Transverse colon (tissue), 4 donors: ENCODE measurements around the gene POLDIP3. TPM values are rescaled to one million over a fixed set of nuclear protein-coding genes. Genes with fewer than 3 reads are reported as not detected.

ENCODE experiments used
- DNase-seq: peaks from one replicate; pipeline ENCODE4 v3.0.0-alpha.2; 2019
- H3K27ac ChIP-seq, 4 donors: fragments of 200-600 bp; sonication (generic); 2 replicates each; pipeline ENCODE4 v1.5.1; 2016 to 2018; ENCODE audit warnings: inconsistent platforms in 4 of 4
- H3K27me3 ChIP-seq: fragments of 200-600 bp; sonication (generic); 2 replicates; pipeline ENCODE4 v1.5.1; 2017; ENCODE audit warnings: inconsistent platforms
- H3K36me3 ChIP-seq, 4 donors: fragments of 200-600 bp; sonication (generic); 2 replicates each; pipeline ENCODE4 v1.5.1; 2017 to 2019; ENCODE audit warnings: inconsistent platforms in 4 of 4
- H3K4me1 ChIP-seq, 4 donors: fragments of 200-600 bp; sonication (generic); 2 replicates each; pipeline ENCODE4 v1.5.1; 2017 to 2020; ENCODE audit warnings: inconsistent platforms in 4 of 4
- H3K4me3 ChIP-seq, 4 donors: fragments of 200-600 bp; sonication (generic); 1 replicate in 1 of 4; 2 replicates in 3 of 4; pipeline versions ENCODE4 v1.5.1 to v1.6.1; 2017 to 2019; ENCODE audit warnings: inconsistent platforms in 4 of 4
- H3K9me3 ChIP-seq, 2 donors: fragments of 200-600 bp; sonication (generic); 2 replicates each; pipeline ENCODE4 v1.5.1; 2017 to 2019; ENCODE audit warnings: inconsistent platforms in 2 of 2
- EP300 ChIP-seq: sonication (generic); formaldehyde crosslinking; IDR thresholded peaks from one replicate; pipeline ENCODE4 v1.6.1; 2017; ENCODE audit warnings: antibody characterized with exemption, low read depth
- POLR2A ChIP-seq: fragments of 450-650 bp; IDR thresholded peaks from one replicate; pipeline ENCODE4 v1.6.1; 2016; ENCODE audit warnings: antibody characterized with exemption, mild to moderate bottlenecking, moderate library complexity
- POLR2AphosphoS5 ChIP-seq, 3 donors: sonication (generic); formaldehyde crosslinking; IDR thresholded peaks; one replicate each; pipeline ENCODE4 v1.6.1; 2016; ENCODE audit warnings: antibody characterized with exemption in 3 of 3
- WGBS, 2 donors: methylation state at CpG; one replicate each; pipeline ENCODE4 v1.1.5; 2018; ENCODE audit warnings: low coverage in 1 of 2; 5-methylcytosine and 5-hydroxymethylcytosine counted together
- in situ Hi-C, 4 donors: fragments of 200-750 bp; cut with MboI; loops; one replicate each; pipeline versions ENCODE4 v1.15.0 to v1.15.1; 2017; ENCODE audit warnings: low sequenced_read_pairs in 3 of 4, low pct_ligation_motif_present in 1 of 4, low pct_unique_long_range_greater_than_20kb in 1 of 4
- intact Hi-C: fragments of 100-400 bp; cut with DNase I; formaldehyde crosslinking; loops from one replicate; pipeline ENCODE4 v1.15.1; 2023; ENCODE audit warnings: low total_unique reads
- total RNA-seq, 4 donors: library from RNA; depleted of rRNA; stranded (reverse); fragments of >200 nt; gene quantifications; one replicate each; pipeline ENCODE4 v1.1.0, GENCODE V29; 2016
- TF ChIP-seq, protein P1 (sequence below), 5 experiments: fragments of 200-600 bp in 3 of 5; fragments of 450-650 bp in 2 of 5; sonication (generic) in 3 of 5; IDR thresholded peaks; 1 replicate in 2 of 5; 2 replicates in 3 of 5; pipeline ENCODE4 v1.5.1; 2016 to 2017; ENCODE audit warnings: antibody characterized with exemption in 5 of 5, inconsistent platforms in 3 of 5, mild to moderate bottlenecking in 2 of 5, moderate library complexity in 1 of 5

POLDIP3 gene
- total RNA-seq, 4 donors from 2014 or later = 36.5 to 69.5 (median 45.2) TPM

DNA sequence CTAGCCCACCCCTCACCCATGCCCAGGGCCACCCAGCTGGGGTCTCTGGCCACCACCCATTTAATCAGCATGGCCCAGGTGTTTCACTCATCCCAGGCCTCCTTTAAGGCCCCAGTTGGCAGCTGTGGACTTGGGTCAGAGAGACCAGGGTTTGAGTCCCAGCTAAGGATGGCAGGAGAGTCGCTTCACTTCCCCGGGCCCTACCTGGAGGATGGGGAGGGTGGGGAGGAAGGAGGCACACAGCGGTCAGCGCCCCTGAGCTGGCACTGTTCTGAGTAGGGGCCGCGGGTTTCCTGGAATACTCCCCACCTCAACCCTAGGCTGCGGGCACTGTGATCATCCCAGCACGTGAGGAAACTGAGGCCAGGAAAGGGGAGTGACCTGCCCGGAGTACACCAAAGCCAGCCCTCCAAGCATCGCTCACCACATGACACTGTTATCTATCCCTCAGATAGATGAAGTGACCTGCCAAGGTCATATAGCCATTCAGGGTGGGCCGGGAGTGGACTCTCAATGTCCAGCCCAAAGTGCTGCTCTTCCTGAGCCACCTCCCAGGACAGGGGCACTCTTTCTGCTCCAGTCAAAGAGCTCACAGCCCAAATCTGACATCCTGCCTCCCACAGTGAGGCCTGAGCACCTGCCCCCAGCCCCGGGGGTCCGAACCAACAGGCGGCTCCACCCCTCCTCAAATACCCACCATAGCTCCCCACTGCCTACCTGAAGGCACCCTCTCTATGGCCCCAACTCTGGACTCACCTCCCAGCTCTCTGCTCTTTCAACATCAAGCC is 29.1 kb upstream of the POLDIP3 start:
- Histone ChIP-seq H3K27me3 (no peaks in the 10 kb centered on the region), H3K36me3 (no peaks in the 10 kb centered on the region), H3K4me3 (no peak overlapping the region), H3K4me1 (peaks cover 53 to 71% (median 66%) of the 10 kb centered on the region in 4 donors), H3K9me3 (no peaks in the 10 kb centered on the region), H3K27ac (peak overlapping the region; percentile 90 to 98 (median 95))
- intact Hi-C loops = no loop called here
- DNase-seq = no peak
- 86% methylated on average over 10 of the region's 14 CpGs; no CpG with 5 or more reads in 1 of the 2 donors for WGBS, 2 donors
- in situ Hi-C loops = no loop called here
- TF ChIP-seq POLR2A (no peak), POLR2AphosphoS5 (IDR thresholded peaks at IDR 0.05) (no peak), EP300 (no peak)
- TF ChIP-seq, protein P1, sequence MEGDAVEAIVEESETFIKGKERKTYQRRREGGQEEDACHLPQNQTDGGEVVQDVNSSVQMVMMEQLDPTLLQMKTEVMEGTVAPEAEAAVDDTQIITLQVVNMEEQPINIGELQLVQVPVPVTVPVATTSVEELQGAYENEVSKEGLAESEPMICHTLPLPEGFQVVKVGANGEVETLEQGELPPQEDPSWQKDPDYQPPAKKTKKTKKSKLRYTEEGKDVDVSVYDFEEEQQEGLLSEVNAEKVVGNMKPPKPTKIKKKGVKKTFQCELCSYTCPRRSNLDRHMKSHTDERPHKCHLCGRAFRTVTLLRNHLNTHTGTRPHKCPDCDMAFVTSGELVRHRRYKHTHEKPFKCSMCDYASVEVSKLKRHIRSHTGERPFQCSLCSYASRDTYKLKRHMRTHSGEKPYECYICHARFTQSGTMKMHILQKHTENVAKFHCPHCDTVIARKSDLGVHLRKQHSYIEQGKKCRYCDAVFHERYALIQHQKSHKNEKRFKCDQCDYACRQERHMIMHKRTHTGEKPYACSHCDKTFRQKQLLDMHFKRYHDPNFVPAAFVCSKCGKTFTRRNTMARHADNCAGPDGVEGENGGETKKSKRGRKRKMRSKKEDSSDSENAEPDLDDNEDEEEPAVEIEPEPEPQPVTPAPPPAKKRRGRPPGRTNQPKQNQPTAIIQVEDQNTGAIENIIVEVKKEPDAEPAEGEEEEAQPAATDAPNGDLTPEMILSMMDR (IDR thresholded peaks at IDR 0.05) = no peak

DNA sequence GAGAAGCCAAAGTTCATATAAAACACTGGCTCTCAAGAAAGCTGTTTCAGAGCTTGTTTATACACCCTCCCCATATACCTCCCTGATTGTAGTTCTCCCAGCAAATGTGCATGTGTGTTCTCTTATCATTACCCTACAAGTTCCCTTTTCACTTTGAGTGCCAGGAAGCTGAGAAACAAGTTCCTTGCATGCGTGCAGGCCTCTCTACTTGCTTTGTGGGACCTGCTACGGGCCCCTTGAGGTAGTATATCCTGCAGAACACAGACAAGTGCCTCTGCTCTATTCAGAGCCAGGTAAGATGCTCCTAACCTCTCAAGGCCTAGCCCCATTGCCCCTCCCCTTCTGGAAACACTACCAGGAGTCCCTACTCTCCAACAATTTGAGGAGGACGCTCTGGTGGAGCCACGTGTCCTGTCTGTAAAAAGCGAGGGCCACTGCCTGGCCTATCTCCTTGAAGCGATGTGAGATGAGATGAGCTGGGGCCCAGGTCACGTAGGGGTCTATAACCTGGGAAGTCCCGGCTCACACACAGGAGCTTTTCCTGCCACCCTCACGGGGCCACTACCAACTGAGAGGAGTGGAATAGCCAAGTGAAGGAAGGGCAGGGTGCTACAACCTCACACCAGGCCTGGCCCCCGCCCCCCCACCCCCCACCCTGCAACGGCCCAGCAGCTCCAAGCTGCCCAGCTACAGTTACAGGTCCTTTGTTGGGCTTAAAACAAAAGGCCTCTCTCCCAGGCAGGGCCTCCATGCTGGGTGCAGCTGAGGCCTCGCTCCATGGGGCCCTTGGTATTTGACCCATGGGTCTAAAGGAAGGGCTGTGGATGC is 28.3 kb upstream of the POLDIP3 start:
- Histone ChIP-seq H3K4me1 (peaks cover 50 to 67% (median 61%) of the 10 kb centered on the region in 4 donors), H3K9me3 (no peaks in the 10 kb centered on the region), H3K4me3 (no peak overlapping the region), H3K36me3 (no peaks in the 10 kb centered on the region), H3K27ac (peak overlapping the region; percentile 20 to 98 (median 91)), H3K27me3 (no peaks in the 10 kb centered on the region)
- WGBS, 2 donors = 76 to 80% methylated on average over 1 to 12 of the region's 12 CpGs
- no peak for TF ChIP-seq POLR2A
- TF ChIP-seq EP300 = no peak
- TF ChIP-seq POLR2AphosphoS5 (IDR thresholded peaks at IDR 0.05) = no peak
- TF ChIP-seq, protein P1 (IDR thresholded peaks at IDR 0.05) = no peak
- intact Hi-C loops = no loop called here
- in situ Hi-C loops = no loop called here
- no peak for DNase-seq

DNA sequence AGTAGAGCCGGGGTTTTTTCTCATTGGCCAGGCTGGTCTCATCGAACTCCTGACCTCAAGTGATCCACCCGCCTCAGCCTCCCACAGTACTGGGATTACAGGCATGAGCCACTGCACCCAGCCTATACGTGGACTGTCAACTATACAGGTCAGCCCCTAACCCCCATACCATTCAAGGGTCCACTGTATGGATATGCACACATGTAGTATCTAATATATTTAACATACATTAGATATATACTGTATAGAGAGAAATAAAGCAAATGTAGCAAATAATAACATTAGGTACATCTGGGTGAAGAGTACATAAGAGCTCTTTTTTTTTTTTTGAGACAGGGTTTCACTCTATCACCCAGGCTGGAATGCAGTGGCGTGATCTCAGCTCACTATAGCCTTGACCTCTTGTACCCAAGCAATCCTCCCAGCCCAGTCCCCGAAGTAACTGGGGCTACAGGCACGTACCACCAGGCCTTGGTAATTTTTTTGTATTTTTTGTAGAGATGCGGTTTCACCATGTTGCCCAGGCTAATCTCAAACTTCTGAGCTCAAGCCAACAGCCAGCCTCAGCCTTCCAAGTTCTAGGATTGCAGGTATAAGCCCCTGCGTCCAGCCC is 27.2 kb upstream of the POLDIP3 start:
- peaks cover 39 to 56% (median 50%) of the 10 kb centered on the region in 4 donors for H3K4me1 ChIP-seq

More for the DNA sequence above, 27.2 kb upstream of the POLDIP3 start:
- WGBS, 2 donors = 79 to 100% methylated on average over 5 to 9 of the region's 9 CpGs
- Histone ChIP-seq H3K9me3 (no peaks in the 10 kb centered on the region), H3K27ac (peak overlapping the region in 2 of 4 donors; percentile 20 to 90), H3K36me3 (no peaks in the 10 kb centered on the region), H3K4me3 (no peak overlapping the region), H3K27me3 (no peaks in the 10 kb centered on the region)
- TF ChIP-seq, protein P1 (IDR thresholded peaks at IDR 0.05) = no peak
- no peak for TF ChIP-seq EP300
- intact Hi-C loops (no loop called here), in situ Hi-C loops (no loop called here)
- no peak for DNase-seq
